NK-92 treated with Interleukin-12 subunit alpha and Interleukin-12 subunit beta, amount 100 ng/mL, for 24 hours (cell line): ENCODE measurements around the gene COL15A1.
A peak's percentile ranks its signal among the peaks of the same experiment; 100 is the strongest.
"Not testable (repeated sequence)": the region's sequence is repeated elsewhere in the genome, so short reads cannot be mapped to it uniquely, and the experiment has no call there.

Experiments
- DNase-seq: peaks from one replicate; lab custom pipeline; 2025; lab: John Stamatoyannopoulos, UW

Gene COL15A1

GRCh38 chr9:99079542-99079941 lies 135.8 kb downstream of the COL15A1 start:
- DNase-seq: no peak

- no peak for DNase-seq
These were observed 139.3 kb downstream of the COL15A1 start for GRCh38 chr9:99083051-99083450.

- DNase-seq: no peak
These were observed 142.5 kb downstream of the COL15A1 start for GRCh38 chr9:99085949-99086948.

DNA sequence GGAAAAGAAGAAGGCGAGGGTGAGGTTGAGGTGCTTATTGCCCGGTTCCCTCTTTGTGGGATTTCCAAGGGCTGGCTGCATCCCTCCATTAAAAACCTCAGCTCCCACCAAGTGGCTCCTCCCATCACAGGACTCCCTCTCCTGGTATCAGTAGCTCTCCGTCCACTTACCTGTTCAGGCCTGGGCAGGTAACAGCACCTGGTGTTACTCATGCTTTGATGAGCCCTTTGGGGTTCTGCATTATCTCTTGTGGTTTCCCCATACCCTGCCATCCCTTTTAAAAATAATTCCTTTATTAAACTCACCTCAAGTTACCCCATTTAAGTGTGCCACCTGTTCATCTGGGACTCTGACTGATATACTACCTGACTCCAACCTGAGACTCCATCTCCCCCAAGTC lies 143.8 kb downstream of the COL15A1 start:
- DNase-seq: no peak

- DNase-seq: no peak
These were observed 146.8 kb downstream of the COL15A1 start for GRCh38 chr9:99090336-99091130.

- peak; percentile 27 for DNase-seq
These were observed 149.2 kb downstream of the COL15A1 start for GRCh38 chr9:99092643-99093491.

- DNase-seq: peak; percentile 13
These were observed 149.7 kb downstream of the COL15A1 start for GRCh38 chr9:99093492-99093791.

DNA sequence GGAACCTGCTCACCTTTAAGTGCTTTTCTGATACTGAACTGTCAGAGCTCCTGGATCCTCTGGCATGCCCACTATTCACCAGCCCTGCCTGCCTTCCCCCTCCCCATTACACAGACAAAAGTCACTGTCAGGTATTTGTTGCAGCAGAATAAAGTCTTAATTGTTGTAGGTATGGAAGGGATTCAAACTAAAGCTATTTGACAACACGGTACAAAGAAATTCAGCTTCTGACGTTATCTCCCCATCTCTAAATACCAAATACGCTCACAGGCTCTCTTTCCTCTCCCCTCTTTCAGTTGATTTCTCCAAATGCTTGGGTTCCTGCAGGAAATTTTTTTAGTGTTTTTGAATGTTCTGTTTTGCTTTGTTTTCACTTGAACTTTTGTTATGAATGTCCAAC lies 151.9 kb downstream of the COL15A1 start:
- DNase-seq: no peak

- no peak for DNase-seq
These were observed 152.7 kb downstream of the COL15A1 start for GRCh38 chr9:99096409-99096808.

GRCh38 chr9:99099806-99100585 lies 156.3 kb downstream of the COL15A1 start:
- DNase-seq: not testable (repeated sequence)

- DNase-seq: no peak
These were observed 157.6 kb downstream of the COL15A1 start for GRCh38 chr9:99101271-99101670.

GRCh38 chr9:99101812-99102211 lies 158.1 kb downstream of the COL15A1 start:
- DNase-seq: no peak

GRCh38 chr9:99103054-99103895 lies 159.6 kb downstream of the COL15A1 start:
- DNase-seq: no peak

GRCh38 chr9:99103901-99104458 lies 160.3 kb downstream of the COL15A1 start:
- DNase-seq: no peak

GRCh38 chr9:99104459-99105151 lies 160.9 kb downstream of the COL15A1 start, which contains the start of gene TGFBR1:
Gene TGFBR1, plus strand, starts transcription at chr9:99105113. Its CDS starts 93 bp downstream, at chr9:99105206.
- DNase-seq: peak; percentile 86

DNA sequence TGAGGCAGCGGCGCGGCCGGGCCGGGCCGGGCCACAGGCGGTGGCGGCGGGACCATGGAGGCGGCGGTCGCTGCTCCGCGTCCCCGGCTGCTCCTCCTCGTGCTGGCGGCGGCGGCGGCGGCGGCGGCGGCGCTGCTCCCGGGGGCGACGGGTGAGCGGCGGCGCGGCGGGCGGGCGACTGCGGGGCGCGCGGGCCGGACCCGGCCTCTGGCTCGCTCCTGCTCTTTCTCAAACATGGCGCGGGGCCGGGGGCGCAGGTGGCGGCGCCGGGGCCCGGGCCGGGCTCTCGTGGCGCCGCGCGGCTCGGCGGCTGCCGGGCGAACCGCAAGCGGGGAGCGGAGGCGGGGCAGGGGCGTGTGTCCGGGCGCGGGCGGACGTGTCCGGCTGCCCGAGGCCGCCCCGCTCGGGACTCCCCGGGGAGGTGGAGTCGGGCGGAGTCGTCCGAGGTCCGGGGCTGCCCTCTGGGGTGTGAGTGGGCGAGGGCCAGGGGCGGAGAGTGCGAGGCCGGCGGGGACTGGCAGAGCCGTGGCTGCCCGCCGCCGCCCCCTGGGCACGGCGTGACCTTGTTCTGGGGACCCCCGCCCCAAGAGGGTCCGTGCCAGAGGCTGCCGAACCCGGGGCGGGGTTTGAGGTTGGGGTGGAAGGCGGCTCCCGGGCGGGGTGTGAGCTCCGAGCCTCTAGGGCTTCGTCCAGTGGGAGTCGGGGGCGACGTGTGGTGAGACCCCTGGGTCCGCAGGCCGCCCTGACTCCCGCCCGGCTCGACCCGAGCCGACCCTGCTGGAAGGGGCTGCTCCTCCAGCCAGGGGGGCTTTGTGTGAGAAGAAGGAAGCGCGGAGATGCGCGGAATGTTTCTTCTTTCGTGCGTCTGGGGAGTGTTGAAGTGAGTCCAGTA lies 161.7 kb downstream of the COL15A1 start:
- peak; percentile 49 for DNase-seq

DNA sequence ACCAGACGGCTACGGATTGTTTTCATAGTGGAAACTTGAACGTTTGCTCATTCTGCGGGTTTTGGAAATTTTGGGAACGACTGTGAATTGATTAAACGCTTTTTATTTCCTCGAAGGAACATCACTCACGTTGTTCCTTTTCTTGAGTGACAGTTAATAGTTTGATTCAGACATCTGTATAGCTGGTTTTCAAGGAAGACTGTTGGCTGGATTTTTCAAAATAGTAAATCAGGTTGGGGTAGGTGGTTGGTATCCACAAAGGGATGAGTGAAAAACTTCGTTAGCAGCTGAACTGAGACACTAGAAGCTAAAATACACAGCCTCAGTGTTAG lies 162.3 kb downstream of the COL15A1 start:
- DNase-seq: no peak

DNA sequence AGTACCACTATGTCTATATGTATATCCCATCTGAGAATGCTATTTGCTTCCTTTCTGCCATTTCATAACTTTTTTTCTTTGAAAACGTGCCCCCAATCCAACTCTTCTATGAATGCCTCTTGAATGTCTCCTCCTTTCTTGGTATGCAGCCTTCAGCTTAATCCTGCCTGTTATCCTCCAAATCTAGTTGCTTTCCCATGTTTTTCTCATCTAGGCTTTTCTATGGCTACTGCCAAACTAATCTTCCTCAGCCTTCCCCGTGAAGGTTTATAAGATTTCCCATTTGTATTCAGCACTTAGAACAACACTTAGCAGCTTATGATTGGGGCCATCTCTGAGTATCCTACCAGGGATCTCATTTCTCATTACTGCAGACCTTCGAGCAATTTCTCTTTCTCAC lies 163.7 kb downstream of the COL15A1 start:
- no peak for DNase-seq
